Memory B cell (primary cell): ENCODE results near the gene ABCA10.

Experiments
- ATAC-seq: fragments of 150-1000 bp; cut with Tn5 transposase; 2 replicates; pipeline ENCODE4 v1.10.0; 2021; ENCODE audit warnings: low read depth, mild to moderate bottlenecking, moderate library complexity
- DNase-seq, 2 donors: peaks; one replicate each; pipeline ENCODE4 v3.0.0; 2022; ENCODE audit warnings: low spot score in 2 of 2
- H3K27ac Mint-ChIP-seq: one replicate; pipeline ENCODE4 v1.8.0; 2022; ENCODE audit warnings: mild to moderate bottlenecking, moderate library complexity, mixed read lengths
- H3K27me3 Mint-ChIP-seq: one replicate; pipeline ENCODE4 v1.8.0; 2022; ENCODE audit warnings: mixed read lengths
- H3K36me3 Mint-ChIP-seq: one replicate; pipeline ENCODE4 v1.8.0; 2022; ENCODE audit warnings: mild to moderate bottlenecking, mixed read lengths
- H3K4me1 Mint-ChIP-seq: one replicate; pipeline ENCODE4 v1.8.0; 2022; ENCODE audit warnings: mixed read lengths
- H3K4me3 Mint-ChIP-seq: one replicate; pipeline ENCODE4 v1.8.0; 2022; ENCODE audit warnings: mild to moderate bottlenecking, moderate library complexity, mixed read lengths
- H3K9me3 Mint-ChIP-seq: one replicate; pipeline ENCODE4 v1.8.0; 2022; ENCODE audit warnings: mixed read lengths

ABCA10 gene

GRCh38 chr17:69166957-69167356 is 61.7 kb downstream of the ABCA10 start:
- Mint-ChIP-seq H3K4me3 (no peak overlapping the region), H3K4me1 (peaks cover 5% of the 10 kb centered on the region), H3K9me3 (no peaks in the 10 kb centered on the region), H3K27ac (no peak overlapping the region), H3K36me3 (peaks cover 3% of the 10 kb centered on the region), H3K27me3 (no peaks in the 10 kb centered on the region)
- no peak for DNase-seq
- no peak for ATAC-seq

- H3K4me1 Mint-ChIP-seq = no peaks in the 10 kb centered on the region
- DNase-seq (no peak), ATAC-seq (no peak)
- H3K36me3 Mint-ChIP-seq = peaks cover 3% of the 10 kb centered on the region
- no peaks in the 10 kb centered on the region for H3K9me3 Mint-ChIP-seq
- H3K27me3 Mint-ChIP-seq = no peaks in the 10 kb centered on the region
- no peak overlapping the region for H3K27ac Mint-ChIP-seq
- H3K4me3 Mint-ChIP-seq = no peak overlapping the region
Measured at GRCh38 chr17:69164206-69164605, 64.4 kb downstream of the ABCA10 start.

- no peak for DNase-seq
- no peak for ATAC-seq
- Mint-ChIP-seq H3K9me3 (no peaks in the 10 kb centered on the region), H3K4me1 (no peaks in the 10 kb centered on the region), H3K27me3 (no peaks in the 10 kb centered on the region), H3K4me3 (no peak overlapping the region), H3K27ac (no peak overlapping the region), H3K36me3 (no peaks in the 10 kb centered on the region)
Measured at GRCh38 chr17:69159418-69159817, 69.2 kb downstream of the ABCA10 start.

- ATAC-seq (no peak), DNase-seq (no peak)
- no peaks in the 10 kb centered on the region for H3K9me3 Mint-ChIP-seq
- no peaks in the 10 kb centered on the region for H3K4me1 Mint-ChIP-seq
- no peak overlapping the region for H3K27ac Mint-ChIP-seq
- H3K4me3 Mint-ChIP-seq = no peak overlapping the region
- no peaks in the 10 kb centered on the region for H3K27me3 Mint-ChIP-seq
- peaks cover 4% of the 10 kb centered on the region for H3K36me3 Mint-ChIP-seq
Measured at GRCh38 chr17:69154267-69154666, 74.4 kb downstream of the ABCA10 start.

- H3K27me3 Mint-ChIP-seq = no peaks in the 10 kb centered on the region
- no peak for ATAC-seq
- H3K9me3 Mint-ChIP-seq = no peaks in the 10 kb centered on the region
- H3K27ac Mint-ChIP-seq = no peak overlapping the region
- H3K4me3 Mint-ChIP-seq = no peak overlapping the region
- H3K36me3 Mint-ChIP-seq = peaks cover 4% of the 10 kb centered on the region
- no peak for DNase-seq
- H3K4me1 Mint-ChIP-seq = no peaks in the 10 kb centered on the region
Measured at GRCh38 chr17:69150333-69150732, 78.3 kb downstream of the ABCA10 start.

GRCh38 chr17:69147460-69147859 is 81.2 kb downstream of the ABCA10 start:
- Mint-ChIP-seq H3K27me3 (no peaks in the 10 kb centered on the region), H3K4me3 (no peak overlapping the region), H3K27ac (no peak overlapping the region), H3K36me3 (peaks cover 4% of the 10 kb centered on the region), H3K9me3 (no peaks in the 10 kb centered on the region), H3K4me1 (no peaks in the 10 kb centered on the region)
- no peak for ATAC-seq
- DNase-seq = no peak

GRCh38 chr17:69144331-69145255 is 84.0 kb downstream of the ABCA10 start:
- ATAC-seq = no peak
- Mint-ChIP-seq H3K4me1 (no peaks in the 10 kb centered on the region), H3K36me3 (no peaks in the 10 kb centered on the region), H3K27me3 (no peaks in the 10 kb centered on the region), H3K4me3 (no peak overlapping the region), H3K9me3 (no peaks in the 10 kb centered on the region), H3K27ac (no peak overlapping the region)
- no peak for DNase-seq

GRCh38 chr17:69143683-69144231 is 84.9 kb downstream of the ABCA10 start:
- H3K27ac Mint-ChIP-seq = no peak overlapping the region
- H3K36me3 Mint-ChIP-seq = no peaks in the 10 kb centered on the region
- no peaks in the 10 kb centered on the region for H3K4me1 Mint-ChIP-seq
- no peak for DNase-seq
- H3K9me3 Mint-ChIP-seq = no peaks in the 10 kb centered on the region
- ATAC-seq = no peak
- no peak overlapping the region for H3K4me3 Mint-ChIP-seq
- no peaks in the 10 kb centered on the region for H3K27me3 Mint-ChIP-seq

GRCh38 chr17:69143151-69143550 is 85.5 kb downstream of the ABCA10 start:
- no peak overlapping the region for H3K4me3 Mint-ChIP-seq
- H3K36me3 Mint-ChIP-seq = no peaks in the 10 kb centered on the region
- no peak for DNase-seq
- ATAC-seq = no peak
- H3K27me3 Mint-ChIP-seq = no peaks in the 10 kb centered on the region
- H3K9me3 Mint-ChIP-seq = no peaks in the 10 kb centered on the region
- H3K4me1 Mint-ChIP-seq = no peaks in the 10 kb centered on the region
- no peak overlapping the region for H3K27ac Mint-ChIP-seq

- Mint-ChIP-seq H3K4me3 (no peak overlapping the region), H3K36me3 (no peaks in the 10 kb centered on the region), H3K4me1 (no peaks in the 10 kb centered on the region), H3K27me3 (no peaks in the 10 kb centered on the region), H3K27ac (no peak overlapping the region), H3K9me3 (no peaks in the 10 kb centered on the region)
- no peak for ATAC-seq
- no peak for DNase-seq
Measured at GRCh38 chr17:69142175-69142802, 86.3 kb downstream of the ABCA10 start.

GRCh38 chr17:69141431-69142174 is 87.0 kb downstream of the ABCA10 start, which contains the start of gene ABCA6:
ABCA6 (minus strand) TSS chr17:69141895; CDS start chr17:69140703, 1,192 bp downstream.
- H3K4me1 Mint-ChIP-seq = no peaks in the 10 kb centered on the region
- no peak within 1 kb of the TSS for H3K27ac Mint-ChIP-seq
- no peaks in the 10 kb centered on the region for H3K9me3 Mint-ChIP-seq
- H3K36me3 Mint-ChIP-seq = no peaks in the 10 kb centered on the region
- ATAC-seq (no peak), DNase-seq (no peak)
- H3K4me3 Mint-ChIP-seq = no peak within 1 kb of the TSS
- H3K27me3 Mint-ChIP-seq = no peaks in the 10 kb centered on the region

- Mint-ChIP-seq H3K9me3 (no peaks in the 10 kb centered on the region), H3K36me3 (no peaks in the 10 kb centered on the region), H3K4me1 (no peaks in the 10 kb centered on the region), H3K4me3 (no peak overlapping the region), H3K27ac (no peak overlapping the region), H3K27me3 (no peaks in the 10 kb centered on the region)
- DNase-seq (no peak), ATAC-seq (no peak)
Measured at GRCh38 chr17:69134112-69134511, 94.5 kb downstream of the ABCA10 start.

- no peak overlapping the region for H3K4me3 Mint-ChIP-seq
- no peak for DNase-seq
- ATAC-seq = no peak
- no peaks in the 10 kb centered on the region for H3K4me1 Mint-ChIP-seq
- H3K27me3 Mint-ChIP-seq = no peaks in the 10 kb centered on the region
- no peaks in the 10 kb centered on the region for H3K9me3 Mint-ChIP-seq
- H3K36me3 Mint-ChIP-seq = no peaks in the 10 kb centered on the region
- no peak overlapping the region for H3K27ac Mint-ChIP-seq
Measured at GRCh38 chr17:69130627-69131296, 97.9 kb downstream of the ABCA10 start.
